GM19193 (cell line): ENCODE measurements around the gene SALL4.

Experiments used
- POLR2A ChIP-seq: IDR thresholded peaks from 4 replicates; pipeline ENCODE4 v1.6.1; 2011; ENCODE audit not compliant: insufficient read depth, insufficient read length; ENCODE audit errors: extremely low read depth

SALL4 gene

GRCh38 chr20:51802170-51802751, at the start of gene SALL4:
Gene SALL4 (minus strand): TSS chr20:51802521. CDS start chr20:51802408, 113 bp downstream.
- no peak for TF ChIP-seq POLR2A

- no peak for TF ChIP-seq POLR2A
Measured at GRCh38 chr20:51848346-51848745, 46.0 kb upstream of the SALL4 start.

GRCh38 chr20:51840865-51841264, 38.5 kb upstream of the SALL4 start:
- TF ChIP-seq POLR2A, result no peak

GRCh38 chr20:51837876-51838420, 35.6 kb upstream of the SALL4 start:
- no peak for TF ChIP-seq POLR2A

GRCh38 chr20:51837436-51837835, 35.1 kb upstream of the SALL4 start:
- TF ChIP-seq POLR2A, result no peak

GRCh38 chr20:51833326-51833725, 31.0 kb upstream of the SALL4 start:
- TF ChIP-seq POLR2A, result no peak

GRCh38 chr20:51832276-51832675, 30.0 kb upstream of the SALL4 start:
- no peak for TF ChIP-seq POLR2A

- no peak for TF ChIP-seq POLR2A
Measured at GRCh38 chr20:51831866-51832265, 29.5 kb upstream of the SALL4 start.

GRCh38 chr20:51830538-51830937, 28.2 kb upstream of the SALL4 start:
- TF ChIP-seq POLR2A, result no peak

- TF ChIP-seq POLR2A, result no peak
Measured at GRCh38 chr20:51828762-51829161, 26.4 kb upstream of the SALL4 start.

GRCh38 chr20:51826372-51826771, 24.1 kb upstream of the SALL4 start:
- TF ChIP-seq POLR2A, result no peak

- TF ChIP-seq POLR2A, result no peak
Measured at GRCh38 chr20:51818479-51819008, 16.2 kb upstream of the SALL4 start.

GRCh38 chr20:51815383-51816076, 13.2 kb upstream of the SALL4 start:
- no peak for TF ChIP-seq POLR2A

- no peak for TF ChIP-seq POLR2A
Measured at GRCh38 chr20:51812861-51813260, 10.5 kb upstream of the SALL4 start.

- no peak for TF ChIP-seq POLR2A
Measured at GRCh38 chr20:51811514-51812128, 9.3 kb upstream of the SALL4 start.

GRCh38 chr20:51811042-51811355, 8.7 kb upstream of the SALL4 start:
- no peak for TF ChIP-seq POLR2A
